ENCODE results near the gene MTERF1. TPM values are rescaled to one million over a fixed set of nuclear protein-coding genes. Genes with fewer than 3 reads are reported as not detected.

MTERF1 gene
- polyA plus RNA-seq, 3 donors, result 3.6 to 4.6 (median 4.0) TPM

DNA sequence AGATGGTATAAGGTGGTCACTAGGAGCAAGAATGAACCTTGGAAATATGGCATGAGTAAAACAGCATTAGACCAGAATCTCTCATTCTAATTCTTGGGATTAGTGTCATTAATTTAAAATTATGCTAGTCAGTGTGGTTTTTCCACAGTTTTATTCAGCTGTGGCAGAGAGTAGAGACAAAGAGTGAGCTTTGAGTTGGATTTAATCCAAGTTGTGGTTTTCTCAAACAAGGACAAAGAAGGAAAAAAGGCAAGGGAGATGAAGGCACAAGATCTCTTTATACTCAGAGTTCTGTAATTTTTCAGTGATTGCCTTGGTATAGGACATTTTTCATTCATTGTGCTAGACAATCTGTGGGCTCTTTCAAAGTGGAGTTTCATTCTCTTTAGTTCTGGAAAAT lies 32.0 kb upstream of the MTERF1 start:
- no peak overlapping the region for H3K9ac ChIP-seq (ENCODE audit: insufficient read depth, low read length, poor library complexity, severe bottlenecking)
- H3K79me2 ChIP-seq (ENCODE audit: insufficient read depth, low read length), result no peaks in the 10 kb centered on the region
- intact Hi-C loops (cut with micrococcal nuclease), result no loop called here
- H3K4me1 ChIP-seq (ENCODE audit: control insufficient read depth in 1 of 2, insufficient read depth in 2 of 2, low read length in 2 of 2), result peaks cover 0 to 6% of the 10 kb centered on the region in 2 donors
- no peaks in the 10 kb centered on the region for H3K36me3 Mint-ChIP-seq
- no peak overlapping the region for H3K4me3 ChIP-seq (replicated peaks in 1 of 3; ENCODE audit: low read depth in 2 of 3, low read length in 3 of 3)
- H4K20me1 ChIP-seq (ENCODE audit: insufficient read depth, low read length), result no peaks in the 10 kb centered on the region
- H3K9me3 Mint-ChIP-seq, result peaks cover 0 to 10% (median 0%) of the 10 kb centered on the region in 7 donors
- no peak overlapping the region for H3K27ac ChIP-seq (ENCODE audit: low read depth in 1 of 2, low read length in 2 of 2)
- no peak overlapping the region for H3K4me2 ChIP-seq (replicated peaks; ENCODE audit: extremely low read depth, low read length, poor library complexity, severe bottlenecking)
- no peak overlapping the region for H3K4me3 Mint-ChIP-seq
- no peaks in the 10 kb centered on the region for H3K27me3 ChIP-seq (ENCODE audit: control insufficient read depth in 2 of 2, insufficient read depth in 2 of 2, low read length in 2 of 2)
- H3K4me1 Mint-ChIP-seq, result peaks cover 6% of the 10 kb centered on the region
- H2AFZ ChIP-seq (ENCODE audit: insufficient read depth, low read depth, low read length, poor library complexity, severe bottlenecking), result peak overlapping the region; percentile 25
- H3K36me3 ChIP-seq (replicated peaks in 1 of 2; ENCODE audit: control insufficient read depth in 1 of 2, insufficient read depth in 2 of 2, low read length in 2 of 2), result no peaks in the 10 kb centered on the region
- no peak for DNase-seq
- peaks cover 0 to 2% (median 0%) of the 10 kb centered on the region in 3 donors for H3K27me3 Mint-ChIP-seq (ENCODE audit: low read depth in 3 of 3)
- H3K27ac Mint-ChIP-seq, result no peak overlapping the region
- H3K9me3 ChIP-seq (replicated peaks in 1 of 2; ENCODE audit: control insufficient read depth in 1 of 2, insufficient read depth in 1 of 2, low read length in 2 of 2), result no peaks in the 10 kb centered on the region
- TF ChIP-seq, protein P1, sequence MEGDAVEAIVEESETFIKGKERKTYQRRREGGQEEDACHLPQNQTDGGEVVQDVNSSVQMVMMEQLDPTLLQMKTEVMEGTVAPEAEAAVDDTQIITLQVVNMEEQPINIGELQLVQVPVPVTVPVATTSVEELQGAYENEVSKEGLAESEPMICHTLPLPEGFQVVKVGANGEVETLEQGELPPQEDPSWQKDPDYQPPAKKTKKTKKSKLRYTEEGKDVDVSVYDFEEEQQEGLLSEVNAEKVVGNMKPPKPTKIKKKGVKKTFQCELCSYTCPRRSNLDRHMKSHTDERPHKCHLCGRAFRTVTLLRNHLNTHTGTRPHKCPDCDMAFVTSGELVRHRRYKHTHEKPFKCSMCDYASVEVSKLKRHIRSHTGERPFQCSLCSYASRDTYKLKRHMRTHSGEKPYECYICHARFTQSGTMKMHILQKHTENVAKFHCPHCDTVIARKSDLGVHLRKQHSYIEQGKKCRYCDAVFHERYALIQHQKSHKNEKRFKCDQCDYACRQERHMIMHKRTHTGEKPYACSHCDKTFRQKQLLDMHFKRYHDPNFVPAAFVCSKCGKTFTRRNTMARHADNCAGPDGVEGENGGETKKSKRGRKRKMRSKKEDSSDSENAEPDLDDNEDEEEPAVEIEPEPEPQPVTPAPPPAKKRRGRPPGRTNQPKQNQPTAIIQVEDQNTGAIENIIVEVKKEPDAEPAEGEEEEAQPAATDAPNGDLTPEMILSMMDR (IDR thresholded peaks at IDR 0.05), result no peak

DNA sequence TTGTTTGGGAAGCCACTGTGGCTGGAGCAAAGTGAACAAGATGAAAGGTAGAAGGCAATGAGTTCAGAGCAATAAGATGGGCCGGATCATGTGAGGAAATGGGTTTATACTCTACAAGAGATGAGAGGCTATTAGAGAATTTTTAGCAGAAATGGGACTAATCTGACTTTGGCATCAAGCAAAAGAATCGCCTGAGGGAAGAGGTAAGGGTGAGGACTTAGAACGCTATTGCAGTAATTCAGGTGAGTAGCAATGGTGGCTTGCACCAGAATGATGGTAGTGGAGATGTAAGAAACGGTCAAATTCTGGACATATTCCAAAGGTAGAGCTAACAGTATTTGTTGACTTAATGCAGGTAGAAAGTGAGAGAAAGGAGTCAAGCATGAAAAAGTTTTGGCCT lies 30.6 kb upstream of the MTERF1 start:
- Histone ChIP-seq H3K9me3 (replicated peaks in 1 of 2; ENCODE audit: control insufficient read depth in 1 of 2, insufficient read depth in 1 of 2, low read length in 2 of 2) (no peaks in the 10 kb centered on the region), H4K20me1 (ENCODE audit: insufficient read depth, low read length) (no peaks in the 10 kb centered on the region), H3K4me2 (replicated peaks; ENCODE audit: extremely low read depth, low read length, poor library complexity, severe bottlenecking) (no peak overlapping the region), H3K27me3 (ENCODE audit: control insufficient read depth in 2 of 2, insufficient read depth in 2 of 2, low read length in 2 of 2) (no peaks in the 10 kb centered on the region), H3K9ac (ENCODE audit: insufficient read depth, low read length, poor library complexity, severe bottlenecking) (no peak overlapping the region), H3K27ac (ENCODE audit: low read depth in 1 of 2, low read length in 2 of 2) (no peak overlapping the region), H3K79me2 (ENCODE audit: insufficient read depth, low read length) (no peaks in the 10 kb centered on the region), H3K4me3 (replicated peaks in 1 of 3; ENCODE audit: low read depth in 2 of 3, low read length in 3 of 3) (no peak overlapping the region), H3K36me3 (replicated peaks in 1 of 2; ENCODE audit: control insufficient read depth in 1 of 2, insufficient read depth in 2 of 2, low read length in 2 of 2) (no peaks in the 10 kb centered on the region), H2AFZ (ENCODE audit: insufficient read depth, low read depth, low read length, poor library complexity, severe bottlenecking) (no peak overlapping the region), H3K4me1 (ENCODE audit: control insufficient read depth in 1 of 2, insufficient read depth in 2 of 2, low read length in 2 of 2) (peaks cover 0 to 6% of the 10 kb centered on the region in 2 donors)
- H3K9me3 Mint-ChIP-seq, result peaks cover 0 to 10% (median 1%) of the 10 kb centered on the region in 7 donors
- no peak for DNase-seq
- TF ChIP-seq, protein P1 (IDR thresholded peaks at IDR 0.05), result no peak
- H3K4me1 Mint-ChIP-seq, result peaks cover 6% of the 10 kb centered on the region
- H3K27ac Mint-ChIP-seq, result no peak overlapping the region
- WGBS (ENCODE audit: insufficient coverage), result 96% methylated on average over 4 of the region's 4 CpGs
- H3K4me3 Mint-ChIP-seq, result no peak overlapping the region
- intact Hi-C loops (cut with micrococcal nuclease), result no loop called here
- peaks cover 0 to 3% (median 0%) of the 10 kb centered on the region in 3 donors for H3K27me3 Mint-ChIP-seq (ENCODE audit: low read depth in 3 of 3)
- H3K36me3 Mint-ChIP-seq, result no peaks in the 10 kb centered on the region
